GM12878 (cell line): Measurements from ENCODE around the gene TBC1D30. TPM values are rescaled to one million over a fixed set of nuclear protein-coding genes. Genes with fewer than 3 reads are reported as not detected.

ENCODE experiments used
- ATAC-seq: fragments of 200-7000 bp; cut with Tn5 transposase; 3 replicates; pipeline ENCODE4 v1.9.1; 2020; ENCODE audit warnings: mild to moderate bottlenecking, moderate library complexity
- BruUV-seq: library from RNA; stranded (reverse); fragments of 400-500 nt; replicated peaks from 2 replicates; lab custom pipeline; 2021; lab: Mats Ljungman, UMichigan
- CTCF ChIA-PET: fragments of 300-600 bp; sonication (Branson Sonifier 250); formaldehyde crosslinking; extraction: SDS; loops from one replicate; lab custom pipeline; 2021; ENCODE audit warnings: inconsistent platforms; lab: Yijun Ruan, JAX
- POLR2A ChIA-PET: fragments of 350-600 bp; formaldehyde crosslinking; extraction: SDS; loops from one replicate; lab custom pipeline; 2021; ENCODE audit warnings: inconsistent platforms; lab: Charles Lee
- RAD21 ChIA-PET: fragments of 300-600 bp; sonication (Branson Sonifier 250); formaldehyde crosslinking; loops from one replicate; lab custom pipeline; 2023; ENCODE audit warnings: antibody characterized with exemption; ENCODE audit not compliant: unreplicated experiment; lab: Charles Lee
- SMC1A ChIA-PET: fragments of 300-600 bp; sonication (Branson Sonifier 250); formaldehyde crosslinking; loops from one replicate; lab custom pipeline; 2023; ENCODE audit not compliant: unreplicated experiment, uncharacterized antibody; lab: Charles Lee
- DNase-seq: peaks from one replicate; pipeline ENCODE4 v3.0.0-alpha.2; 2011; ENCODE audit warnings: low read depth, low spot score
- FAIRE-seq: peaks from 3 replicates; lab custom pipeline; 2011; peaks lifted over from hg19 to GRCh38; lab: Jason Lieb, UNC
- H2AFZ ChIP-seq: 2 replicates; pipeline ENCODE4 v1.6.0; 2011; ENCODE audit warnings: low read depth, low read length, control low read depth; ENCODE audit not compliant: control insufficient read depth
- H3K27ac ChIP-seq: 2 replicates; pipeline ENCODE4 v1.5.1; 2011; ENCODE audit warnings: control low read depth; ENCODE audit not compliant: control insufficient read depth, insufficient read depth
- H3K27me3 ChIP-seq, 2 experiments: replicated peaks in 1 of 2; 2 replicates each; pipeline versions ENCODE4 v1.6.0 to v1.6.1; 2011; ENCODE audit warnings: low read length in 1 of 2; ENCODE audit not compliant: control insufficient read depth in 2 of 2, insufficient read depth in 2 of 2
- H3K36me3 ChIP-seq, 2 experiments: 2 replicates each; pipeline ENCODE4 v1.5.1; 2011; ENCODE audit warnings: low read length in 1 of 2; ENCODE audit not compliant: control insufficient read depth in 2 of 2, insufficient read depth in 2 of 2
- H3K4me1 ChIP-seq: 2 replicates; pipeline ENCODE4 v1.6.1; 2011; ENCODE audit warnings: mild to moderate bottlenecking, low read length, moderate library complexity, mixed read lengths; ENCODE audit not compliant: control insufficient read depth, insufficient read depth
- H3K4me2 ChIP-seq: 2 replicates; pipeline ENCODE4 v1.6.0; 2011; ENCODE audit warnings: control low read depth; ENCODE audit not compliant: control insufficient read depth, insufficient read depth
- H3K4me3 ChIP-seq: fragments of 200-600 bp; sonication (generic); 2 replicates; pipeline ENCODE4 v1.5.1; 2016
- H3K79me2 ChIP-seq: 2 replicates; pipeline ENCODE4 v1.6.0; 2011; ENCODE audit warnings: low read length; ENCODE audit not compliant: control insufficient read depth, insufficient read depth
- H3K9ac ChIP-seq: 2 replicates; pipeline ENCODE4 v1.8.0; 2011; ENCODE audit warnings: low read length, control low read depth, mixed read lengths; ENCODE audit not compliant: control insufficient read depth, insufficient read depth
- H3K9me3 ChIP-seq: replicated peaks from 3 replicates; pipeline ENCODE4 v1.5.1; 2011; ENCODE audit warnings: mild to moderate bottlenecking, low read length; ENCODE audit not compliant: control insufficient read depth, insufficient read depth
- H4K20me1 ChIP-seq: 2 replicates; pipeline ENCODE4 v1.6.0; 2011; ENCODE audit not compliant: control insufficient read depth, insufficient read depth
- BCL11A ChIP-seq: IDR thresholded peaks from 2 replicates; pipeline ENCODE4 v1.6.1; 2011; ENCODE audit warnings: low read depth, low read length
- CREB1 ChIP-seq: IDR thresholded peaks from 2 replicates; pipeline ENCODE4 v1.6.1; 2012; ENCODE audit warnings: low read depth, mild to moderate bottlenecking, inconsistent platforms
- E4F1 ChIP-seq: fragments of 450-650 bp; IDR thresholded peaks from 2 replicates; pipeline ENCODE4 v1.6.1; 2018; ENCODE audit warnings: borderline replicate concordance, mild to moderate bottlenecking; ENCODE audit not compliant: partially characterized antibody
- HCFC1 ChIP-seq: fragments of 150-350 bp; IDR thresholded peaks from 2 replicates; pipeline ENCODE4 v1.6.1; 2014; ENCODE audit warnings: low read length
- MLLT1 ChIP-seq: fragments of 450-650 bp; IDR thresholded peaks from 2 replicates; pipeline ENCODE4 v1.6.1; 2016; ENCODE audit warnings: mild to moderate bottlenecking
- NFYB ChIP-seq: IDR thresholded peaks from 2 replicates; pipeline ENCODE4 v1.6.1; 2011; ENCODE audit warnings: low read depth, mild to moderate bottlenecking, low read length, improper control_type of control experiment, moderate library complexity; ENCODE audit not compliant: insufficient read depth
- PAX5 ChIP-seq: IDR thresholded peaks from 2 replicates; pipeline ENCODE4 v1.6.1; 2011; ENCODE audit warnings: low read depth, low read length, borderline replicate concordance
- PBX3 ChIP-seq: IDR thresholded peaks from 2 replicates; pipeline ENCODE4 v1.6.1; 2011; ENCODE audit warnings: mild to moderate bottlenecking, low read depth, low read length, moderate library complexity; ENCODE audit not compliant: insufficient replicate concordance
- RAD21 ChIP-seq: IDR thresholded peaks from 2 replicates; pipeline ENCODE4 v1.6.1; 2011; ENCODE audit warnings: mild to moderate bottlenecking, low read depth, low read length, moderate library complexity; ENCODE audit not compliant: insufficient read depth
- RFX5 ChIP-seq: IDR thresholded peaks from 2 replicates; pipeline ENCODE4 v1.6.1; 2011; ENCODE audit warnings: low read depth, low read length, improper control_type of control experiment
- SKIL ChIP-seq: fragments of 450-650 bp; IDR thresholded peaks from 2 replicates; pipeline ENCODE4 v1.6.1; 2017; ENCODE audit warnings: mild to moderate bottlenecking, low read depth, inconsistent platforms; ENCODE audit not compliant: poor library complexity, severe bottlenecking
- TCF3 ChIP-seq: IDR thresholded peaks from 2 replicates; pipeline ENCODE4 v1.6.1; 2012; ENCODE audit warnings: low read depth, mild to moderate bottlenecking, low read length, borderline replicate concordance; ENCODE audit not compliant: insufficient read depth
- ZBED1 ChIP-seq: IDR thresholded peaks from 2 replicates; pipeline ENCODE4 v1.6.1; 2016; ENCODE audit warnings: borderline replicate concordance
- ZNF384 ChIP-seq: IDR thresholded peaks from 2 replicates; pipeline ENCODE4 v1.6.1; 2012; ENCODE audit warnings: low read depth, mild to moderate bottlenecking, low read length, improper control_type of control experiment, borderline replicate concordance
- WGBS: methylation state at CpG from one replicate; pipeline ENCODE4 v1.1.6; 2016; ENCODE audit warnings: low lambda C conversion rate; ENCODE audit not compliant: insufficient replicate concordance, insufficient coverage; ENCODE audit errors: missing lambda C conversion rate; 5-methylcytosine and 5-hydroxymethylcytosine counted together
- in situ Hi-C: fragments of 300-500 bp; cut with MboI; formaldehyde crosslinking; loops from 9 replicates; pipeline ENCODE4 v1.14.3; 2018; ENCODE audit warnings: mixed read lengths
- intact Hi-C: fragments of 100-400 bp; cut with micrococcal nuclease; formaldehyde crosslinking; loops from one replicate; pipeline ENCODE4 v1.14.2; 2022; ENCODE audit not compliant: unreplicated experiment
- polyA plus RNA-seq, 11 experiments: library from polyadenylated mRNA; depleted of rRNA in 4 of 11; unstranded in 6 of 11; stranded (reverse) in 5 of 11; fragments of >200 nt; fragmentation: Nextera tagmentation in 4 of 11; fragmentation: Illumina TruSeq in 1 of 11; extraction: Ambion mirVana in 4 of 11; extraction: Trizol in 1 of 11; gene quantifications; 1 replicate in 1 of 11; 2 replicates in 10 of 11; pipeline versions ENCODE4 v1.2.1 to v1.2.3, GENCODE V29; 2011 to 2016; ENCODE audit warnings: inconsistent platforms in 2 of 11, missing spikeins in 2 of 11, low read depth in 1 of 11
- total RNA-seq, 4 experiments: library from RNA; depleted of rRNA in 3 of 4; stranded (reverse); fragments of >200 nt in 3 of 4; fragmentation: Illumina TruSeq in 1 of 4; extraction: Trizol in 1 of 4; gene quantifications; 2 replicates each; pipeline versions ENCODE4 v1.2.1 to v1.2.3, GENCODE V29; 2013 to 2021

The TBC1D30 gene
- total and polyA plus RNA-seq, 10 of the 15 experiments (the other 5 are each of a cell fraction or from before 2014, with no cell fraction given), result 1.2 to 23.3 (median 11.1) TPM

GRCh38 chr12:64916411-64917261, 92.2 kb downstream of the TBC1D30 start:
- Histone ChIP-seq H3K4me1 (no peaks in the 10 kb centered on the region), H3K27ac (no peak overlapping the region), H3K79me2 (no peaks in the 10 kb centered on the region), H3K4me2 (no peak overlapping the region), H3K9ac (no peak overlapping the region), H3K27me3 (no peaks in the 10 kb centered on the region), H3K36me3 (no peaks in the 10 kb centered on the region), H3K9me3 (no peaks in the 10 kb centered on the region), H2AFZ (no peak overlapping the region), H4K20me1 (no peaks in the 10 kb centered on the region), H3K4me3 (no peak overlapping the region)
- TF ChIP-seq RFX5 (no peak), HCFC1 (no peak), PAX5 (no peak), BCL11A (no peak), RAD21 (no peak), CREB1 (no peak), PBX3 (no peak), SKIL (no peak), NFYB (no peak), TCF3 (no peak), ZBED1 (no peak), E4F1 (no peak), MLLT1 (no peak), ZNF384 (no peak)
- DNase-seq, result no peak
- ChIA-PET POLR2A (no interaction called here), RAD21 (no interaction called here), CTCF (interaction anchor here (0.9 to 2.1 kb wide), 5 partner anchors 13 to 28 kb away, joined by 3 to 8 read pairs (median 3); no protein-coding TSS in a partner anchor), SMC1A (interaction anchor here (0.7 to 1.5 kb wide), 6 partner anchors 11 to 196 kb away, joined by 3 to 6 read pairs (median 4); no protein-coding TSS in a partner anchor)
- intact Hi-C loops, result no loop called here
- in situ Hi-C loops, result no loop called here
- FAIRE-seq, result no peak
- ATAC-seq, result no peak
- no TSS peak for BruUV-seq
- WGBS, result 17% methylated on average over 1 of the region's 1 CpG
